ENCODE measurements around the gene SYT15. TPM values are rescaled to one million over a fixed set of nuclear protein-coding genes. Genes with fewer than 3 reads are reported as not detected.

SYT15 gene
- total and polyA plus RNA-seq, 2 of the 13 experiments (the other 11 are each of a cell fraction or from before 2014, with no cell fraction given) = 0.24 to 0.38 TPM

DNA sequence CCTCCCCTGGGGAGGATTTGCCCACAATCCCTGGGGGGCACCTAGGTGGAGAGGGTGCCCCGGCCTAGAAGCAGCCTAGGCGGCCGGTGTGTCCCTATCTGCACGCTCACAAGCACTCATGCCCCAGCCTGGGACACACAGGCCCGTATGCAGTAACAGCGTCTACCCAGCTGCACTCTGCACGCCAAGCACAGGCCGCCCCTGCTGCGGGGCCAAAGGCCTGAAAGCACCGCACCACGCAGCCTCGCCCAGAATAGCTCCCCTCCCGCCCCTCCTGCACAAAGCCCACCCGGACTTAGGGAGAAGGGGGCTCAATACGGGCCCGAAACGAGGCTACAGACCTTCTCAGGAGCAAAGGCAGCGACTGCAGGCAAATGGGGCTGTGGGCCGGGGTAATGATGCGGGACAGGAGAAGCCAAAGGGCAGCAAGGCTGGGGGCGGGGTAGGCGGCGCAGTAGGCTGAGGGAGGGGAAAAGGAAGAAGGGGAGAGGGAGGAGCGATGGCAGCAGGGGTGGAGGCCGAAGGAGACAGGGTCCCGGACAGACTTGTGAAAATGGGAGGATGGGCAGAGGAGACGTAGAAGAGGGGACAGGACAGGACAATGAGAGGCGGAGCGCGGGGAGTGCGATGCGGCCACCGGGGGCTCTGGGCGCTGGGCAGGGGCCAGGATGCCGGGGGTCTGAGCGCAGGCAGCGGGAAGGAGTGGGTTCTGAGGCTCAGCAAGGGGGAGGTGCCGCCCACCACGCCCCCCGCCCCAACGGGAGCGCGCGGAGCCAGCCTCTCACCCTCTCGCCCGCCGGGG, 23.0 kb upstream of the SYT15 start:
- WGBS (ENCODE audit: low lambda C conversion rate) = 55% methylated on average over 45 of the region's 47 CpGs
- Histone ChIP-seq H4K20me1 (ENCODE audit: insufficient read depth, low read length) (no peaks in the 10 kb centered on the region; the same call in 1 of the 2 replicates), H3K4me3 (replicated peaks in 1 of 3; ENCODE audit: insufficient read depth in 1 of 3, low read depth in 2 of 3, low read length in 3 of 3) (no peak overlapping the region), H3K4me2 (ENCODE audit: low read depth, low read length) (no peak overlapping the region), H3K4me1 (ENCODE audit: insufficient read depth, low read length) (peaks cover 14% of the 10 kb centered on the region), H3K36me3 (replicated peaks in 1 of 2; ENCODE audit: control insufficient read depth in 1 of 2, insufficient read depth in 2 of 2, low read length in 2 of 2) (no peaks in the 10 kb centered on the region), H3K27me3 (ENCODE audit: control insufficient read depth in 1 of 2, insufficient read depth in 2 of 2, low read length in 2 of 2) (peaks cover 11 to 62% of the 10 kb centered on the region in 2 experiments; a peak in 4 of 5 replicates), H3K27ac (ENCODE audit: extremely low read length, insufficient read depth, low read length) (no peak overlapping the region), H3K9me3 (ENCODE audit: low read length) (no peaks in the 10 kb centered on the region), H2AFZ (ENCODE audit: low read length) (no peak overlapping the region), H3K9ac (ENCODE audit: insufficient read depth, low read depth, low read length) (no peak overlapping the region), H3K79me2 (ENCODE audit: insufficient read depth, low read length) (no peaks in the 10 kb centered on the region)
- in situ Hi-C loops (cut with HindIII; ENCODE audit: extremely low pct_ligation_motif_present, low pct_unique_long_range_greater_than_20kb) = no loop called here
- FAIRE-seq (no peak), DNase-seq (ENCODE audit: low spot score) (no peak), ATAC-seq (peak; percentile 11)
- BruUV-seq (replicated peaks) = no TSS peak
- CTCF ChIA-PET (ENCODE audit: low intra/inter-chr PET ratio, low total read pairs) = no interaction called here
- intact Hi-C loops (cut with micrococcal nuclease; ENCODE audit: unreplicated experiment) = no loop called here
- POLR2A ChIA-PET = no interaction called here
- TF ChIP-seq, protein P1, sequence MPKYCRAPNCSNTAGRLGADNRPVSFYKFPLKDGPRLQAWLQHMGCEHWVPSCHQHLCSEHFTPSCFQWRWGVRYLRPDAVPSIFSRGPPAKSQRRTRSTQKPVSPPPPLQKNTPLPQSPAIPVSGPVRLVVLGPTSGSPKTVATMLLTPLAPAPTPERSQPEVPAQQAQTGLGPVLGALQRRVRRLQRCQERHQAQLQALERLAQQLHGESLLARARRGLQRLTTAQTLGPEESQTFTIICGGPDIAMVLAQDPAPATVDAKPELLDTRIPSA (CRISPR knock-in tag; IDR thresholded peaks at IDR 0.05; ENCODE audit: borderline replicate concordance) = no peak
- TF ChIP-seq ZNF761 (CRISPR knock-in tag; conservative IDR thresholded peaks at IDR 0.05) (no peak), NR2F2 (IDR thresholded peaks at IDR 0.05; ENCODE audit: borderline replicate concordance, low read depth) (no peak), KAT2B (IDR thresholded peaks at IDR 0.05; ENCODE audit: borderline replicate concordance, low read depth, low read length) (no peak), NFE2 (CRISPR knock-in tag; IDR thresholded peaks at IDR 0.05) (no peak), DBP (CRISPR knock-in tag; IDR thresholded peaks at IDR 0.05; ENCODE audit: not compliant biosample characterization) (no peak), JUNB (CRISPR knock-in tag; IDR thresholded peaks at IDR 0.05; ENCODE audit: borderline replicate concordance) (no peak), RXRB (CRISPR knock-in tag; IDR thresholded peaks at IDR 0.05; ENCODE audit: borderline replicate concordance) (no peak), PHF21A (CRISPR knock-in tag; IDR thresholded peaks at IDR 0.05) (no peak)
- TF ChIP-seq, protein P2, sequence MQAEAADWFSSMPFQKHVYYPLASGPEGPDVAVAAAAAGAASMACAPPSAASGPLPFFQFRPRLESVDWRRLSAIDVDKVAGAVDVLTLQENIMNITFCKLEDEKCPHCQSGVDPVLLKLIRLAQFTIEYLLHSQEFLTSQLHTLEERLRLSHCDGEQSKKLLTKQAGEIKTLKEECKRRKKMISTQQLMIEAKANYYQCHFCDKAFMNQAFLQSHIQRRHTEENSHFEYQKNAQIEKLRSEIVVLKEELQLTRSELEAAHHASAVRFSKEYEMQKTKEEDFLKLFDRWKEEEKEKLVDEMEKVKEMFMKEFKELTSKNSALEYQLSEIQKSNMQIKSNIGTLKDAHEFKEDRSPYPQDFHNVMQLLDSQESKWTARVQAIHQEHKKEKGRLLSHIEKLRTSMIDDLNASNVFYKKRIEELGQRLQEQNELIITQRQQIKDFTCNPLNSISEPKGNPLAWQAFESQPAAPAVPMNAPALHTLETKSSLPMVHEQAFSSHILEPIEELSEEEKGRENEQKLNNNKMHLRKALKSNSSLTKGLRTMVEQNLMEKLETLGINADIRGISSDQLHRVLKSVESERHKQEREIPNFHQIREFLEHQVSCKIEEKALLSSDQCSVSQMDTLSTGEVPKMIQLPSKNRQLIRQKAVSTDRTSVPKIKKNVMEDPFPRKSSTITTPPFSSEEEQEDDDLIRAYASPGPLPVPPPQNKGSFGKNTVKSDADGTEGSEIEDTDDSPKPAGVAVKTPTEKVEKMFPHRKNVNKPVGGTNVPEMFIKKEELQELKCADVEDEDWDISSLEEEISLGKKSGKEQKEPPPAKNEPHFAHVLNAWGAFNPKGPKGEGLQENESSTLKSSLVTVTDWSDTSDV (CRISPR knock-in tag; IDR thresholded peaks at IDR 0.05) = no peak
- TF ChIP-seq, protein P3, sequence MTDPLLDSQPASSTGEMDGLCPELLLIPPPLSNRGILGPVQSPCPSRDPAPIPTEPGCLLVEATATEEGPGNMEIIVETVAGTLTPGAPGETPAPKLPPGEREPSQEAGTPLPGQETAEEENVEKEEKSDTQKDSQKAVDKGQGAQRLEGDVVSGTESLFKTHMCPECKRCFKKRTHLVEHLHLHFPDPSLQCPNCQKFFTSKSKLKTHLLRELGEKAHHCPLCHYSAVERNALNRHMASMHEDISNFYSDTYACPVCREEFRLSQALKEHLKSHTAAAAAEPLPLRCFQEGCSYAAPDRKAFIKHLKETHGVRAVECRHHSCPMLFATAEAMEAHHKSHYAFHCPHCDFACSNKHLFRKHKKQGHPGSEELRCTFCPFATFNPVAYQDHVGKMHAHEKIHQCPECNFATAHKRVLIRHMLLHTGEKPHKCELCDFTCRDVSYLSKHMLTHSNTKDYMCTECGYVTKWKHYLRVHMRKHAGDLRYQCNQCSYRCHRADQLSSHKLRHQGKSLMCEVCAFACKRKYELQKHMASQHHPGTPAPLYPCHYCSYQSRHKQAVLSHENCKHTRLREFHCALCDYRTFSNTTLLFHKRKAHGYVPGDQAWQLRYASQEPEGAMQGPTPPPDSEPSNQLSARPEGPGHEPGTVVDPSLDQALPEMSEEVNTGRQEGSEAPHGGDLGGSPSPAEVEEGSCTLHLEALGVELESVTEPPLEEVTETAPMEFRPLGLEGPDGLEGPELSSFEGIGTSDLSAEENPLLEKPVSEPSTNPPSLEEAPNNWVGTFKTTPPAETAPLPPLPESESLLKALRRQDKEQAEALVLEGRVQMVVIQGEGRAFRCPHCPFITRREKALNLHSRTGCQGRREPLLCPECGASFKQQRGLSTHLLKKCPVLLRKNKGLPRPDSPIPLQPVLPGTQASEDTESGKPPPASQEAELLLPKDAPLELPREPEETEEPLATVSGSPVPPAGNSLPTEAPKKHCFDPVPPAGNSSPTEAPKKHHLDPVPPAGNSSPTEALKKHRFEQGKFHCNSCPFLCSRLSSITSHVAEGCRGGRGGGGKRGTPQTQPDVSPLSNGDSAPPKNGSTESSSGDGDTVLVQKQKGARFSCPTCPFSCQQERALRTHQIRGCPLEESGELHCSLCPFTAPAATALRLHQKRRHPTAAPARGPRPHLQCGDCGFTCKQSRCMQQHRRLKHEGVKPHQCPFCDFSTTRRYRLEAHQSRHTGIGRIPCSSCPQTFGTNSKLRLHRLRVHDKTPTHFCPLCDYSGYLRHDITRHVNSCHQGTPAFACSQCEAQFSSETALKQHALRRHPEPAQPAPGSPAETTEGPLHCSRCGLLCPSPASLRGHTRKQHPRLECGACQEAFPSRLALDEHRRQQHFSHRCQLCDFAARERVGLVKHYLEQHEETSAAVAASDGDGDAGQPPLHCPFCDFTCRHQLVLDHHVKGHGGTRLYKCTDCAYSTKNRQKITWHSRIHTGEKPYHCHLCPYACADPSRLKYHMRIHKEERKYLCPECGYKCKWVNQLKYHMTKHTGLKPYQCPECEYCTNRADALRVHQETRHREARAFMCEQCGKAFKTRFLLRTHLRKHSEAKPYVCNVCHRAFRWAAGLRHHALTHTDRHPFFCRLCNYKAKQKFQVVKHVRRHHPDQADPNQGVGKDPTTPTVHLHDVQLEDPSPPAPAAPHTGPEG (CRISPR knock-in tag; IDR thresholded peaks at IDR 0.05) = no peak
